ENCODE results near the gene CHN1. TPM values are rescaled to one million over a fixed set of nuclear protein-coding genes. Genes with fewer than 3 reads are reported as not detected.

The CHN1 gene
- total RNA-seq, 1 experiment from 2014 or later = 0.37 TPM

- Histone ChIP-seq H2AFZ (ENCODE audit: low read length) (no peak overlapping the region), H3K4me2 (ENCODE audit: low read depth, low read length, poor library complexity, severe bottlenecking) (no peak overlapping the region), H3K4me3 (ENCODE audit: low read length) (no peak overlapping the region), H3K36me3 (ENCODE audit: insufficient read depth, low read length) (no peaks in the 10 kb centered on the region), H4K20me1 (ENCODE audit: insufficient read depth, low read depth, low read length) (no peaks in the 10 kb centered on the region), H3K9me3 (ENCODE audit: low read length) (no peaks in the 10 kb centered on the region), H3K9ac (ENCODE audit: low read length) (no peak overlapping the region), H3K27ac (ENCODE audit: low read length) (no peak overlapping the region), H3K4me1 (ENCODE audit: low read length) (no peaks in the 10 kb centered on the region), H3K27me3 (ENCODE audit: low read length) (no peaks in the 10 kb centered on the region), H3K79me2 (ENCODE audit: low read length) (no peaks in the 10 kb centered on the region), H3K9me2 (replicated peaks; ENCODE audit: insufficient read depth, low read length) (no peaks in the 10 kb centered on the region)
- no peak for DNase-seq
These were observed 123.5 kb downstream of the CHN1 start for GRCh38 chr2:174881678-174882077.

- Histone ChIP-seq H3K4me2 (ENCODE audit: low read depth, low read length, poor library complexity, severe bottlenecking) (no peak overlapping the region), H3K27me3 (ENCODE audit: low read length) (no peaks in the 10 kb centered on the region), H3K36me3 (ENCODE audit: insufficient read depth, low read length) (no peaks in the 10 kb centered on the region), H2AFZ (ENCODE audit: low read length) (no peak overlapping the region), H3K4me3 (ENCODE audit: low read length) (no peak overlapping the region), H3K9me3 (ENCODE audit: low read length) (no peaks in the 10 kb centered on the region), H3K4me1 (ENCODE audit: low read length) (no peaks in the 10 kb centered on the region), H3K9me2 (replicated peaks; ENCODE audit: insufficient read depth, low read length) (no peaks in the 10 kb centered on the region), H3K9ac (ENCODE audit: low read length) (no peak overlapping the region), H3K79me2 (ENCODE audit: low read length) (no peaks in the 10 kb centered on the region), H3K27ac (ENCODE audit: low read length) (no peak overlapping the region), H4K20me1 (ENCODE audit: insufficient read depth, low read depth, low read length) (no peaks in the 10 kb centered on the region)
- no peak for DNase-seq
These were observed 126.5 kb downstream of the CHN1 start for GRCh38 chr2:174878537-174879147.

- Histone ChIP-seq H4K20me1 (ENCODE audit: insufficient read depth, low read depth, low read length) (no peaks in the 10 kb centered on the region), H3K27ac (ENCODE audit: low read length) (no peak overlapping the region), H3K9me3 (ENCODE audit: low read length) (no peaks in the 10 kb centered on the region), H3K4me1 (ENCODE audit: low read length) (no peaks in the 10 kb centered on the region), H3K4me2 (ENCODE audit: low read depth, low read length, poor library complexity, severe bottlenecking) (no peak overlapping the region), H3K4me3 (ENCODE audit: low read length) (no peak overlapping the region), H3K36me3 (ENCODE audit: insufficient read depth, low read length) (no peaks in the 10 kb centered on the region), H2AFZ (ENCODE audit: low read length) (no peak overlapping the region), H3K79me2 (ENCODE audit: low read length) (no peaks in the 10 kb centered on the region), H3K27me3 (ENCODE audit: low read length) (no peaks in the 10 kb centered on the region), H3K9ac (ENCODE audit: low read length) (no peak overlapping the region), H3K9me2 (replicated peaks; ENCODE audit: insufficient read depth, low read length) (no peaks in the 10 kb centered on the region)
- no peak for DNase-seq
These were observed 127.4 kb downstream of the CHN1 start for GRCh38 chr2:174877751-174878150.

GRCh38 chr2:174877301-174877700 is 127.9 kb downstream of the CHN1 start:
- H3K4me3 ChIP-seq (ENCODE audit: low read length) = no peak overlapping the region
- H2AFZ ChIP-seq (ENCODE audit: low read length) = no peak overlapping the region
- no peaks in the 10 kb centered on the region for H3K27me3 ChIP-seq (ENCODE audit: low read length)
- no peaks in the 10 kb centered on the region for H4K20me1 ChIP-seq (ENCODE audit: insufficient read depth, low read depth, low read length)
- H3K4me2 ChIP-seq (ENCODE audit: low read depth, low read length, poor library complexity, severe bottlenecking) = no peak overlapping the region
- H3K9ac ChIP-seq (ENCODE audit: low read length) = no peak overlapping the region
- H3K36me3 ChIP-seq (ENCODE audit: insufficient read depth, low read length) = no peaks in the 10 kb centered on the region
- no peak for DNase-seq
- H3K9me3 ChIP-seq (ENCODE audit: low read length) = no peaks in the 10 kb centered on the region
- no peak overlapping the region for H3K27ac ChIP-seq (ENCODE audit: low read length)
- no peaks in the 10 kb centered on the region for H3K4me1 ChIP-seq (ENCODE audit: low read length)
- H3K79me2 ChIP-seq (ENCODE audit: low read length) = no peaks in the 10 kb centered on the region
- H3K9me2 ChIP-seq (replicated peaks; ENCODE audit: insufficient read depth, low read length) = no peaks in the 10 kb centered on the region

DNA sequence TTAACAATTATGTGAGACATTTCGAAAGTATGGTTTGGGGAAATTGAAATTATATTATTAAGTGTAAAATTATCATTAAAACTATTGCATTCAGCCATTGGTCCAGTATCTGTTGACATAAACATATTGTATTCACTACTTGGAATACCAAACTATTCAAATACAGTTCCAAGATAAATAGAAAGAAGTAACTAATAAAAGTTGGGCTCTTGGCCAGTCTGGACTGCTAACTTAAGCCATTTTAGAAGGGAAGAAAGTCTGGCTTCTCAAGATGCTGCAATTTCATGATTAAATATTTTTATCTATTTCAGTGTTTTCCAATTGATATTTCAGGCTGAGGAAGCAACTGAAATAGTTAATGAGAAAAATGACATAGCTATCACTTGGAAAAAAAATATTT is 131.1 kb downstream of the CHN1 start:
- Histone ChIP-seq H3K9ac (ENCODE audit: low read length) (no peak overlapping the region), H3K36me3 (ENCODE audit: insufficient read depth, low read length) (no peaks in the 10 kb centered on the region), H3K9me2 (replicated peaks; ENCODE audit: insufficient read depth, low read length) (no peaks in the 10 kb centered on the region), H3K27ac (ENCODE audit: low read length) (no peak overlapping the region), H3K4me2 (ENCODE audit: low read depth, low read length, poor library complexity, severe bottlenecking) (no peak overlapping the region), H3K9me3 (ENCODE audit: low read length) (no peaks in the 10 kb centered on the region), H3K4me3 (ENCODE audit: low read length) (no peak overlapping the region), H2AFZ (ENCODE audit: low read length) (no peak overlapping the region), H3K4me1 (ENCODE audit: low read length) (no peaks in the 10 kb centered on the region), H3K27me3 (ENCODE audit: low read length) (no peaks in the 10 kb centered on the region), H3K79me2 (ENCODE audit: low read length) (no peaks in the 10 kb centered on the region), H4K20me1 (ENCODE audit: insufficient read depth, low read depth, low read length) (no peaks in the 10 kb centered on the region)
- no peak for DNase-seq

DNA sequence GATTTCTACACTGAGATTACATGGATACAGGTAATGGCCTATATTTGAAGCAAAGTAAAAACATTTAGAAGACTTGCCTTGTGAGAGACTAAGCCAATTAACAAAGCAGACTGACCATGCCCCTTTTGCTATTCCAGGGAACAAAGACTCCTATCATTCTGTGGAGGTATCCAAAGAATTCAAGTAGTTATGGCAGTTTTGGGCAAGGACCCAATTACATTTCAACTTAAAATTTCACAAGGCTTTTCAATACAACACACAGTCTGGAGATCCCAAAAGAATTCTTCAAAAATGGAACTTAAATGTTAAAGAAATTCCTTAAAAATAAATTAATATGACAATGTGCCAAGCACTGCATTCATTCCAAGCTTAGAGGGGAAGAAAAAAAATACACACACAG is 131.7 kb downstream of the CHN1 start:
- no peaks in the 10 kb centered on the region for H3K27me3 ChIP-seq (ENCODE audit: low read length)
- H4K20me1 ChIP-seq (ENCODE audit: insufficient read depth, low read depth, low read length) = no peaks in the 10 kb centered on the region
- no peaks in the 10 kb centered on the region for H3K36me3 ChIP-seq (ENCODE audit: insufficient read depth, low read length)
- no peak overlapping the region for H3K9ac ChIP-seq (ENCODE audit: low read length)
- DNase-seq = no peak
- no peak overlapping the region for H3K4me3 ChIP-seq (ENCODE audit: low read length)
- no peaks in the 10 kb centered on the region for H3K9me2 ChIP-seq (replicated peaks; ENCODE audit: insufficient read depth, low read length)
- no peak overlapping the region for H3K27ac ChIP-seq (ENCODE audit: low read length)
- H3K4me1 ChIP-seq (ENCODE audit: low read length) = no peaks in the 10 kb centered on the region
- no peak overlapping the region for H2AFZ ChIP-seq (ENCODE audit: low read length)
- no peaks in the 10 kb centered on the region for H3K79me2 ChIP-seq (ENCODE audit: low read length)
- no peaks in the 10 kb centered on the region for H3K9me3 ChIP-seq (ENCODE audit: low read length)
- H3K4me2 ChIP-seq (ENCODE audit: low read depth, low read length, poor library complexity, severe bottlenecking) = no peak overlapping the region

GRCh38 chr2:174870787-174871186 is 134.4 kb downstream of the CHN1 start:
- Histone ChIP-seq H3K27me3 (ENCODE audit: low read length) (no peaks in the 10 kb centered on the region), H3K9me3 (ENCODE audit: low read length) (no peaks in the 10 kb centered on the region), H3K79me2 (ENCODE audit: low read length) (no peaks in the 10 kb centered on the region), H3K9ac (ENCODE audit: low read length) (no peak overlapping the region), H3K27ac (ENCODE audit: low read length) (no peak overlapping the region), H3K4me2 (ENCODE audit: low read depth, low read length, poor library complexity, severe bottlenecking) (no peak overlapping the region), H4K20me1 (ENCODE audit: insufficient read depth, low read depth, low read length) (no peaks in the 10 kb centered on the region), H3K9me2 (replicated peaks; ENCODE audit: insufficient read depth, low read length) (no peaks in the 10 kb centered on the region), H3K4me3 (ENCODE audit: low read length) (no peak overlapping the region), H3K4me1 (ENCODE audit: low read length) (no peaks in the 10 kb centered on the region), H3K36me3 (ENCODE audit: insufficient read depth, low read length) (no peaks in the 10 kb centered on the region), H2AFZ (ENCODE audit: low read length) (no peak overlapping the region)
- DNase-seq = no peak

GRCh38 chr2:174868878-174869277 is 136.3 kb downstream of the CHN1 start:
- Histone ChIP-seq H2AFZ (ENCODE audit: low read length) (no peak overlapping the region), H3K9me2 (replicated peaks; ENCODE audit: insufficient read depth, low read length) (no peaks in the 10 kb centered on the region), H3K27me3 (ENCODE audit: low read length) (no peaks in the 10 kb centered on the region), H3K9me3 (ENCODE audit: low read length) (no peaks in the 10 kb centered on the region), H3K36me3 (ENCODE audit: insufficient read depth, low read length) (no peaks in the 10 kb centered on the region), H3K9ac (ENCODE audit: low read length) (no peak overlapping the region), H3K4me3 (ENCODE audit: low read length) (no peak overlapping the region), H4K20me1 (ENCODE audit: insufficient read depth, low read depth, low read length) (no peaks in the 10 kb centered on the region), H3K79me2 (ENCODE audit: low read length) (no peaks in the 10 kb centered on the region), H3K4me1 (ENCODE audit: low read length) (no peaks in the 10 kb centered on the region), H3K27ac (ENCODE audit: low read length) (no peak overlapping the region), H3K4me2 (ENCODE audit: low read depth, low read length, poor library complexity, severe bottlenecking) (no peak overlapping the region)
- DNase-seq = no peak

DNA sequence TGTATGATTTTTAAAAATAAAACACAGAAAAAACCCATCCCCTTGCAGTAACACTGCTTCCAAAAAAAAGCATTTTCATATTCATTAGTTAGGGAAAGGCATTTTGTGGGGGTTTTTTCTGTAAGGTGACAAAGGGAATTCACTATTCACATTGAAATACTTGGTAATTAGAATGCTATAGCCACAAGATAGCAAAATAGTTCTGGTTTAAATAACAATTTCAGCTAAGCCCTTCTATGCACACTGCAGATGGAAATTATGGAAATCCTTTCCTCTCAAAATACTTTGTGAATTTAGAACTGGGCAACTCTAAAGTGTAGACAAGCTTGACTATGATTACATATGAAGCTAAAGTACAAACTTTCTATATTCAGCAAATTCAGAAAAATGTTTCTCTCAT is 138.8 kb downstream of the CHN1 start:
- Histone ChIP-seq H3K4me1 (ENCODE audit: low read length) (no peaks in the 10 kb centered on the region), H3K4me3 (ENCODE audit: low read length) (no peak overlapping the region), H3K4me2 (ENCODE audit: low read depth, low read length, poor library complexity, severe bottlenecking) (no peak overlapping the region), H3K79me2 (ENCODE audit: low read length) (no peaks in the 10 kb centered on the region), H3K27ac (ENCODE audit: low read length) (no peak overlapping the region), H3K9ac (ENCODE audit: low read length) (no peak overlapping the region), H3K9me2 (replicated peaks; ENCODE audit: insufficient read depth, low read length) (no peaks in the 10 kb centered on the region), H3K9me3 (ENCODE audit: low read length) (no peaks in the 10 kb centered on the region), H3K36me3 (ENCODE audit: insufficient read depth, low read length) (no peaks in the 10 kb centered on the region), H4K20me1 (ENCODE audit: insufficient read depth, low read depth, low read length) (no peaks in the 10 kb centered on the region), H3K27me3 (ENCODE audit: low read length) (no peaks in the 10 kb centered on the region), H2AFZ (ENCODE audit: low read length) (no peak overlapping the region)
- no peak for DNase-seq

All from Karpas-422 (cell line).